Prostate gland (tissue), 2 donors: ENCODE measurements around the gene WWOX. TPM values are rescaled to one million over a fixed set of nuclear protein-coding genes. Genes with fewer than 3 reads are reported as not detected.

Experiments used
- DNase-seq: peaks from one replicate; pipeline ENCODE4 v3.0.0-alpha.2; 2019; ENCODE audit warnings: low spot score
- H3K27ac ChIP-seq, 2 donors: fragments of 200-600 bp; sonication (generic); 2 replicates each; pipeline ENCODE4 v1.5.1; 2017 to 2019
- H3K27me3 ChIP-seq: fragments of 200-600 bp; sonication (generic); replicated peaks from 2 replicates; pipeline ENCODE4 v1.5.1; 2019; ENCODE audit not compliant: insufficient read depth
- H3K36me3 ChIP-seq, 2 donors: fragments of 200-600 bp; sonication (generic); 1 replicate in 1 of 2; 2 replicates in 1 of 2; pipeline versions ENCODE4 v1.5.1 to v1.8.1; 2017 to 2019
- H3K4me1 ChIP-seq: fragments of 200-600 bp; sonication (generic); replicated peaks from 2 replicates; pipeline ENCODE4 v1.5.1; 2019
- H3K4me3 ChIP-seq, 2 donors: fragments of 200-600 bp; sonication (generic); 2 replicates each; pipeline ENCODE4 v1.5.1; 2017 to 2019
- H3K9me3 ChIP-seq: fragments of 200-600 bp; sonication (generic); 2 replicates; pipeline ENCODE4 v1.5.1; 2017
- POLR2A ChIP-seq: fragments of 450-650 bp; IDR thresholded peaks from one replicate; pipeline ENCODE4 v1.6.1; 2016; ENCODE audit warnings: antibody characterized with exemption, mild to moderate bottlenecking
- POLR2AphosphoS5 ChIP-seq: sonication (generic); formaldehyde crosslinking; IDR thresholded peaks from one replicate; pipeline ENCODE4 v1.6.1; 2017; ENCODE audit warnings: antibody characterized with exemption
- WGBS: methylation state at CpG from one replicate; pipeline ENCODE4 v1.1.5; 2018; 5-methylcytosine and 5-hydroxymethylcytosine counted together
- intact Hi-C: fragments of 100-400 bp; cut with DNase I; formaldehyde crosslinking; loops from one replicate; pipeline ENCODE4 v1.14.2; 2022
- total RNA-seq, 2 donors: library from RNA; depleted of rRNA; stranded (reverse); fragments of >200 nt; gene quantifications; one replicate each; pipeline ENCODE4 v1.1.0, GENCODE V29; 2016
- TF ChIP-seq, protein P1 (sequence below), 4 experiments: fragments of 200-600 bp in 2 of 4; fragments of 450-650 bp in 2 of 4; sonication (generic) in 2 of 4; IDR thresholded peaks; 1 replicate in 3 of 4; 2 replicates in 1 of 4; pipeline ENCODE4 v1.5.1; 2016 to 2019; ENCODE audit warnings: antibody characterized with exemption in 4 of 4, mild to moderate bottlenecking in 2 of 4, moderate library complexity in 2 of 4

WWOX gene
- total RNA-seq, 2 donors from 2014 or later = 93.2 to 99.4 TPM

DNA sequence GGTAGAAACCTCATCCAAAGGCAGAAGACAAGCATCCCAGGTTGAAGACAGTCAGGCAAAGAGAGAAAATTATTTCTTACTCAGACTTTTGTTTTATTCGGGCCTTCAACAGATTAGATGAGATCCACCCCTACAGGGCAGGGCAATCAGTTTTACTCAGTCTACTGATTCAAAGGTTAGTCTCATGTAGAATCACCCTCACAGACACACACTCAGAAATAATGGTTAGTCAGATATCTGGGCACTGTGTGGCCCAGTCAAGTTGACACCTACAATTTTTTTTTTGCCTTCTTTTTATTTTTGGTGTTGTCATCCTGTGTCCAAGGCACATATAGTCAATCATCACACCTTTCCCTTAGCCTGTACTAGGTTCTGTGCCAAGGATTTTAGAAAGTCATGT is 729.8 kb downstream of the WWOX start:
- TF ChIP-seq POLR2AphosphoS5 (no peak), POLR2A (no peak)
- TF ChIP-seq, protein P1, sequence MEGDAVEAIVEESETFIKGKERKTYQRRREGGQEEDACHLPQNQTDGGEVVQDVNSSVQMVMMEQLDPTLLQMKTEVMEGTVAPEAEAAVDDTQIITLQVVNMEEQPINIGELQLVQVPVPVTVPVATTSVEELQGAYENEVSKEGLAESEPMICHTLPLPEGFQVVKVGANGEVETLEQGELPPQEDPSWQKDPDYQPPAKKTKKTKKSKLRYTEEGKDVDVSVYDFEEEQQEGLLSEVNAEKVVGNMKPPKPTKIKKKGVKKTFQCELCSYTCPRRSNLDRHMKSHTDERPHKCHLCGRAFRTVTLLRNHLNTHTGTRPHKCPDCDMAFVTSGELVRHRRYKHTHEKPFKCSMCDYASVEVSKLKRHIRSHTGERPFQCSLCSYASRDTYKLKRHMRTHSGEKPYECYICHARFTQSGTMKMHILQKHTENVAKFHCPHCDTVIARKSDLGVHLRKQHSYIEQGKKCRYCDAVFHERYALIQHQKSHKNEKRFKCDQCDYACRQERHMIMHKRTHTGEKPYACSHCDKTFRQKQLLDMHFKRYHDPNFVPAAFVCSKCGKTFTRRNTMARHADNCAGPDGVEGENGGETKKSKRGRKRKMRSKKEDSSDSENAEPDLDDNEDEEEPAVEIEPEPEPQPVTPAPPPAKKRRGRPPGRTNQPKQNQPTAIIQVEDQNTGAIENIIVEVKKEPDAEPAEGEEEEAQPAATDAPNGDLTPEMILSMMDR (IDR thresholded peaks at IDR 0.05) = no peak

DNA sequence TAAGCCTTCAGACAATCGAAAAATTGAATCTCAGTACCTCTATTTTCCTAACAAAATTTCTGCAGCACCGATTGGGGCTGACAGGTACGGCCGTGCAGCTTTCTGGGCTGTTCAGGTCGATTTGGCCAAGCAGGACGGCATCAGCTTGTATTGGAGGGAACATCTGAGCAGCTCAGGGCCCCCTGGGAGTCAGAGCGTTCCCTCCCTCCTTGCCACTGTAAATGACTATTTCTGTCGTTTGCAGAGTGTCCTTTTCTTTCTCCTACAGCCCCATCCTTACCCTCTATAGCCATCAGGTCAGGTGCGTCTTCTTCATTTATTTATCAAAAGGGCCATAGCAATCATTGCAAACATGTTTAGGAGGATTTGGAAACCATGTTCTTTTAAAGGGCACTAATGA is 731.1 kb downstream of the WWOX start:
- Histone ChIP-seq H3K9me3 (no peaks in the 10 kb centered on the region), H3K4me3 (no peak overlapping the region), H3K4me1 (no peaks in the 10 kb centered on the region), H3K27ac (no peak overlapping the region), H3K36me3 (no peaks in the 10 kb centered on the region), H3K27me3 (no peaks in the 10 kb centered on the region)
- intact Hi-C loops = no loop called here
- DNase-seq = no peak
- WGBS = 87% methylated on average over 9 of the region's 9 CpGs
- TF ChIP-seq, protein P1 (IDR thresholded peaks at IDR 0.05) = no peak
- no peak for TF ChIP-seq POLR2A
- no peak for TF ChIP-seq POLR2AphosphoS5

More for the DNA sequence above, 729.8 kb downstream of the WWOX start:
- no peak for DNase-seq
- Histone ChIP-seq H3K27ac (no peak overlapping the region), H3K4me1 (no peaks in the 10 kb centered on the region), H3K4me3 (no peak overlapping the region), H3K27me3 (no peaks in the 10 kb centered on the region), H3K36me3 (no peaks in the 10 kb centered on the region), H3K9me3 (no peaks in the 10 kb centered on the region)
- WGBS = 100% methylated on average over 1 of the region's 1 CpG
- intact Hi-C loops = no loop called here

GRCh38 chr16:78832100-78832499 is 732.6 kb downstream of the WWOX start:
- H3K36me3 ChIP-seq = no peaks in the 10 kb centered on the region
- TF ChIP-seq, protein P1 (IDR thresholded peaks at IDR 0.05) = no peak
- TF ChIP-seq POLR2A (no peak), POLR2AphosphoS5 (no peak)
- 100% methylated on average over 2 of the region's 2 CpGs for WGBS
- H3K9me3 ChIP-seq = no peaks in the 10 kb centered on the region
- intact Hi-C loops = no loop called here
- H3K27me3 ChIP-seq = no peaks in the 10 kb centered on the region
- H3K4me3 ChIP-seq = no peak overlapping the region
- no peaks in the 10 kb centered on the region for H3K4me1 ChIP-seq
- DNase-seq = no peak
- no peak overlapping the region for H3K27ac ChIP-seq

DNA sequence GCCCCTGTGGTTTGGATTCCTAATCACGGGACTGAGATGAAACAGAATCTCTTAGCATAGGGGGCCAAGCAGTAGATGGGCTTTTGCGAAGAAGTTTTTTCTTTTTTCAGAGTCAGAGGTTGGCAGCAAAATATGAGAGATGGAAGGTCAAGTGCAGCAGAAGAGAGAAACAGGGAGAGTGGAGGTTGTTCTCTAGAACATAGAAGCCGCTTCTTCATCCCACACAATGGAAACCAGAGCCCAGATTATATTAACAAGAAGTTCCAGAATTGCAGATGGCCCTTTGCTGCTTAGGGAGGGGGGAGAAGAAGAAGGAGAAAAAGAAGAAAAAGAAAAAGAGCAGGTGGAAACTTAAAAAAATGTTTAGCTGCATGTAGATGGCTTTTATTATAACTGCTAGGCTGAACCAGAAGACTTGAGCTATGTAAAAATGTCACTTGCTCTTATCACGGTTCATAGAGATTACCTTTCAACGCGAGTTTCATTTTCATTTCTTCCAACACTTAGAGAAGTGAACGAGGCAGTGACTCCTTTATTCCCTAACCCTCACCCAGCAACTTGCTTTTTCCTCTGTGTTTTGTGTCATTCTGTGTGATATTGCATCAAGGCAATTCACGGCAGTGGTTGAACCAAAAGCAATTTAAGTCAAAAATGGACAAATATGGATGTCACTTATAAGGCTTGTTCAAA is 737.5 kb downstream of the WWOX start:
- Histone ChIP-seq H3K36me3 (no peaks in the 10 kb centered on the region), H3K4me3 (no peak overlapping the region), H3K27me3 (no peaks in the 10 kb centered on the region), H3K4me1 (no peaks in the 10 kb centered on the region), H3K27ac (no peak overlapping the region), H3K9me3 (no peaks in the 10 kb centered on the region)
- WGBS = 89% methylated on average over 8 of the region's 8 CpGs
- intact Hi-C loops = no loop called here
- TF ChIP-seq, protein P1 (IDR thresholded peaks at IDR 0.05) = no peak
- TF ChIP-seq POLR2A = no peak
- no peak for TF ChIP-seq POLR2AphosphoS5
- DNase-seq = no peak

DNA sequence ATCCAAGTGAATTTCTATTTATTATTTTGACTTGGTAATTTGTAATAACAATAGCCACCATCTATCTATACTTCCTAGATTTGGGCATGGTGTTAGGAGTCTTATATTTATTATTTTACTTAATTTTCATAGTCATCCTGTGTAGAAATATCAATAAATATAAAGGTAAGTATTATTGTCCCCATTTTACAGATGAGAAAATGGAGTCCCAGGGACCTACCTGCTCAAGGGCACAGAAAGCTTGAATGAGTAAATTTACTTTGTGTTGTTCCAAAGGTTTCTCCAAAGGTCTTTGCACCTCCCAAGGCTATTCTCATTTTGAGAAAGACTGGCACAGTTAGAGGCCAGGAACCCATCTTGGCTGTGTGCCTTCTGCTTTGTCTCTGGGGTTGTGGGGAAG is 738.3 kb downstream of the WWOX start:
- no peak for TF ChIP-seq POLR2A
- TF ChIP-seq, protein P1 (IDR thresholded peaks at IDR 0.05) = no peak
- no peak overlapping the region for H3K4me3 ChIP-seq
- H3K4me1 ChIP-seq = no peaks in the 10 kb centered on the region
- no peaks in the 10 kb centered on the region for H3K27me3 ChIP-seq
- H3K9me3 ChIP-seq = no peaks in the 10 kb centered on the region
- intact Hi-C loops = no loop called here
- no peaks in the 10 kb centered on the region for H3K36me3 ChIP-seq
- no peak overlapping the region for H3K27ac ChIP-seq
- DNase-seq = no peak
